Thyroid gland (tissue), 4 donors: Measurements from ENCODE around the gene BTBD9.

Experiments
- POLR2A ChIP-seq, 2 donors: fragments of 450-650 bp; IDR thresholded peaks; one replicate each; pipeline ENCODE4 v1.6.1; 2017; ENCODE audit warnings: antibody characterized with exemption in 2 of 2, mild to moderate bottlenecking in 2 of 2, moderate library complexity in 1 of 2
- TF ChIP-seq, protein P1 (sequence below), 6 experiments: fragments of 200-600 bp in 3 of 6; fragments of 450-650 bp in 3 of 6; sonication (generic) in 3 of 6; IDR thresholded peaks; one replicate each; pipeline ENCODE4 v1.5.1; 2016 to 2019; ENCODE audit warnings: antibody characterized with exemption in 6 of 6, mild to moderate bottlenecking in 2 of 6, inconsistent platforms in 1 of 6, moderate library complexity in 1 of 6

GRCh38 chr6:38266921-38267354 lies 372.8 kb downstream of the BTBD9 start:
- TF ChIP-seq, protein P1, sequence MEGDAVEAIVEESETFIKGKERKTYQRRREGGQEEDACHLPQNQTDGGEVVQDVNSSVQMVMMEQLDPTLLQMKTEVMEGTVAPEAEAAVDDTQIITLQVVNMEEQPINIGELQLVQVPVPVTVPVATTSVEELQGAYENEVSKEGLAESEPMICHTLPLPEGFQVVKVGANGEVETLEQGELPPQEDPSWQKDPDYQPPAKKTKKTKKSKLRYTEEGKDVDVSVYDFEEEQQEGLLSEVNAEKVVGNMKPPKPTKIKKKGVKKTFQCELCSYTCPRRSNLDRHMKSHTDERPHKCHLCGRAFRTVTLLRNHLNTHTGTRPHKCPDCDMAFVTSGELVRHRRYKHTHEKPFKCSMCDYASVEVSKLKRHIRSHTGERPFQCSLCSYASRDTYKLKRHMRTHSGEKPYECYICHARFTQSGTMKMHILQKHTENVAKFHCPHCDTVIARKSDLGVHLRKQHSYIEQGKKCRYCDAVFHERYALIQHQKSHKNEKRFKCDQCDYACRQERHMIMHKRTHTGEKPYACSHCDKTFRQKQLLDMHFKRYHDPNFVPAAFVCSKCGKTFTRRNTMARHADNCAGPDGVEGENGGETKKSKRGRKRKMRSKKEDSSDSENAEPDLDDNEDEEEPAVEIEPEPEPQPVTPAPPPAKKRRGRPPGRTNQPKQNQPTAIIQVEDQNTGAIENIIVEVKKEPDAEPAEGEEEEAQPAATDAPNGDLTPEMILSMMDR (IDR thresholded peaks at IDR 0.05) = no peak
- TF ChIP-seq POLR2A (IDR thresholded peaks at IDR 0.05) = no peak
